ENCODE measurements around the gene SLC38A3. TPM values are rescaled to one million over a fixed set of nuclear protein-coding genes. Genes with fewer than 3 reads are reported as not detected.

Gene SLC38A3
- total and polyA plus RNA-seq, 2 experiments from 2014 or later: 0.28 to 1.3 TPM

GRCh38 chr3:50163572-50164455 lies 41.3 kb upstream of the SLC38A3 start:
- H3K9me2 ChIP-seq (ENCODE audit: insufficient read depth): no peaks in the 10 kb centered on the region
- Mint-ChIP-seq H3K27ac (no peak overlapping the region), H3K9me3 (no peaks in the 10 kb centered on the region), H3K27me3 (ENCODE audit: insufficient read depth, low read depth, poor library complexity) (peaks cover 8% of the 10 kb centered on the region), H3K36me3 (ENCODE audit: low read depth) (peaks cover 34% of the 10 kb centered on the region; the same call in 2 of the 3 replicates), H3K4me1 (peaks cover 52% of the 10 kb centered on the region), H3K4me3 (no peak overlapping the region)
- ATAC-seq (no peak), DNase-seq (ENCODE audit: low spot score) (no peak)
- no peak overlapping the region for H3K4me3 ChIP-seq
- no peak overlapping the region for H2AFZ ChIP-seq
- TF ChIP-seq CTCF (conservative IDR thresholded peaks at IDR 0.05; ENCODE audit: low read depth in 2 of 2) (no peak), CREB1 (CRISPR knock-in tag; IDR thresholded peaks at IDR 0.05; ENCODE audit: low read depth) (no peak), EZH2phosphoT487 (IDR thresholded peaks at IDR 0.05; ENCODE audit: unreplicated experiment) (no peak), ZNF462 (CRISPR knock-in tag; IDR thresholded peaks at IDR 0.05) (no peak), POLR2AphosphoS5 (IDR thresholded peaks at IDR 0.05; ENCODE audit: low read depth) (no peak), REST (IDR thresholded peaks at IDR 0.05; ENCODE audit: unreplicated experiment) (no peak), EZH2 (IDR thresholded peaks at IDR 0.05; ENCODE audit: low read depth, unreplicated experiment) (no peak), STAT1 (IDR thresholded peaks at IDR 0.05; ENCODE audit: unreplicated experiment) (no peak), JUNB (IDR thresholded peaks at IDR 0.05; ENCODE audit: unreplicated experiment) (no peak)
- TF ChIP-seq, protein P1, sequence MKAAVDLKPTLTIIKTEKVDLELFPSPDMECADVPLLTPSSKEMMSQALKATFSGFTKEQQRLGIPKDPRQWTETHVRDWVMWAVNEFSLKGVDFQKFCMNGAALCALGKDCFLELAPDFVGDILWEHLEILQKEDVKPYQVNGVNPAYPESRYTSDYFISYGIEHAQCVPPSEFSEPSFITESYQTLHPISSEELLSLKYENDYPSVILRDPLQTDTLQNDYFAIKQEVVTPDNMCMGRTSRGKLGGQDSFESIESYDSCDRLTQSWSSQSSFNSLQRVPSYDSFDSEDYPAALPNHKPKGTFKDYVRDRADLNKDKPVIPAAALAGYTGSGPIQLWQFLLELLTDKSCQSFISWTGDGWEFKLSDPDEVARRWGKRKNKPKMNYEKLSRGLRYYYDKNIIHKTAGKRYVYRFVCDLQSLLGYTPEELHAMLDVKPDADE (IDR thresholded peaks at IDR 0.05): no peak
- H4K20me1 ChIP-seq (replicated peaks; ENCODE audit: insufficient read depth): peaks cover 8% of the 10 kb centered on the region; the same call in 1 of the 2 replicates
- H3K4me2 ChIP-seq: no peak overlapping the region
- no peaks in the 10 kb centered on the region for H3K27me3 ChIP-seq (ENCODE audit: insufficient read depth)
- 0 out of 2 replicates have a peak, but pooled peaks cover 2% of the 10 kb centered on the region for H3F3A ChIP-seq (replicated peaks; ENCODE audit: low read depth)
- peaks cover 30% of the 10 kb centered on the region for H3K79me2 ChIP-seq (replicated peaks; ENCODE audit: insufficient read depth)
- peaks cover 12% of the 10 kb centered on the region; the same call in 1 of the 2 replicates for H3K36me3 ChIP-seq (ENCODE audit: insufficient read depth)
- no peak overlapping the region for H3K27ac ChIP-seq (ENCODE audit: low read depth)
- H3K4me1 ChIP-seq (ENCODE audit: insufficient read depth): peaks cover 40% of the 10 kb centered on the region

Measured in GM23338 (cell line).